GM12878 (cell line): ENCODE data around the gene TMC7. TPM values are rescaled to one million over a fixed set of nuclear protein-coding genes. Genes with fewer than 3 reads are reported as not detected.

Source experiments
- ATAC-seq: fragments of 200-7000 bp; cut with Tn5 transposase; 3 replicates; pipeline ENCODE4 v1.9.1; 2020; ENCODE audit warnings: mild to moderate bottlenecking, moderate library complexity
- BruUV-seq: library from RNA; stranded (reverse); fragments of 400-500 nt; replicated peaks from 2 replicates; lab custom pipeline; 2021; lab: Mats Ljungman, UMichigan
- CTCF ChIA-PET: fragments of 300-600 bp; sonication (Branson Sonifier 250); formaldehyde crosslinking; extraction: SDS; loops from one replicate; lab custom pipeline; 2021; ENCODE audit warnings: inconsistent platforms; lab: Yijun Ruan, JAX
- POLR2A ChIA-PET: fragments of 350-600 bp; formaldehyde crosslinking; extraction: SDS; loops from one replicate; lab custom pipeline; 2021; ENCODE audit warnings: inconsistent platforms; lab: Charles Lee
- RAD21 ChIA-PET: fragments of 300-600 bp; sonication (Branson Sonifier 250); formaldehyde crosslinking; loops from one replicate; lab custom pipeline; 2023; ENCODE audit warnings: antibody characterized with exemption; ENCODE audit not compliant: unreplicated experiment; lab: Charles Lee
- SMC1A ChIA-PET: fragments of 300-600 bp; sonication (Branson Sonifier 250); formaldehyde crosslinking; loops from one replicate; lab custom pipeline; 2023; ENCODE audit not compliant: unreplicated experiment, uncharacterized antibody; lab: Charles Lee
- DNase-seq: peaks from one replicate; pipeline ENCODE4 v3.0.0-alpha.2; 2011; ENCODE audit warnings: low read depth, low spot score
- FAIRE-seq: peaks from 3 replicates; lab custom pipeline; 2011; peaks lifted over from hg19 to GRCh38; lab: Jason Lieb, UNC
- H2AFZ ChIP-seq: 2 replicates; pipeline ENCODE4 v1.6.0; 2011; ENCODE audit warnings: low read depth, low read length, control low read depth; ENCODE audit not compliant: control insufficient read depth
- H3K27ac ChIP-seq: 2 replicates; pipeline ENCODE4 v1.5.1; 2011; ENCODE audit warnings: control low read depth; ENCODE audit not compliant: control insufficient read depth, insufficient read depth
- H3K27me3 ChIP-seq, 2 experiments: replicated peaks in 1 of 2; 2 replicates each; pipeline versions ENCODE4 v1.6.0 to v1.6.1; 2011; ENCODE audit warnings: low read length in 1 of 2; ENCODE audit not compliant: control insufficient read depth in 2 of 2, insufficient read depth in 2 of 2
- H3K36me3 ChIP-seq, 2 experiments: 2 replicates each; pipeline ENCODE4 v1.5.1; 2011; ENCODE audit warnings: low read length in 1 of 2; ENCODE audit not compliant: control insufficient read depth in 2 of 2, insufficient read depth in 2 of 2
- H3K4me1 ChIP-seq: 2 replicates; pipeline ENCODE4 v1.6.1; 2011; ENCODE audit warnings: mild to moderate bottlenecking, low read length, moderate library complexity, mixed read lengths; ENCODE audit not compliant: control insufficient read depth, insufficient read depth
- H3K4me2 ChIP-seq: 2 replicates; pipeline ENCODE4 v1.6.0; 2011; ENCODE audit warnings: control low read depth; ENCODE audit not compliant: control insufficient read depth, insufficient read depth
- H3K4me3 ChIP-seq: fragments of 200-600 bp; sonication (generic); 2 replicates; pipeline ENCODE4 v1.5.1; 2016
- H3K79me2 ChIP-seq: 2 replicates; pipeline ENCODE4 v1.6.0; 2011; ENCODE audit warnings: low read length; ENCODE audit not compliant: control insufficient read depth, insufficient read depth
- H3K9ac ChIP-seq: 2 replicates; pipeline ENCODE4 v1.8.0; 2011; ENCODE audit warnings: low read length, control low read depth, mixed read lengths; ENCODE audit not compliant: control insufficient read depth, insufficient read depth
- H3K9me3 ChIP-seq: replicated peaks from 3 replicates; pipeline ENCODE4 v1.5.1; 2011; ENCODE audit warnings: mild to moderate bottlenecking, low read length; ENCODE audit not compliant: control insufficient read depth, insufficient read depth
- H4K20me1 ChIP-seq: 2 replicates; pipeline ENCODE4 v1.6.0; 2011; ENCODE audit not compliant: control insufficient read depth, insufficient read depth
- BHLHE40 ChIP-seq, 2 experiments: fragments of 450-650 bp in 1 of 2; IDR thresholded peaks; 2 replicates each; pipeline ENCODE4 v1.6.1; 2011 to 2017; ENCODE audit warnings: low read depth in 2 of 2, borderline replicate concordance in 1 of 2, improper control_type of control experiment in 1 of 2, low read length in 1 of 2, mild to moderate bottlenecking in 1 of 2
- HCFC1 ChIP-seq: fragments of 150-350 bp; IDR thresholded peaks from 2 replicates; pipeline ENCODE4 v1.6.1; 2014; ENCODE audit warnings: low read length
- JUNB ChIP-seq: IDR thresholded peaks from 2 replicates; pipeline ENCODE4 v1.6.1; 2016; ENCODE audit warnings: antibody characterized with exemption, mild to moderate bottlenecking
- RAD51 ChIP-seq: fragments of 450-650 bp; IDR thresholded peaks from 2 replicates; pipeline ENCODE4 v1.6.1; 2016; ENCODE audit warnings: moderate library complexity, mild to moderate bottlenecking, inconsistent platforms
- RELA ChIP-seq: fragments of 450-650 bp; IDR thresholded peaks from 2 replicates; pipeline ENCODE4 v1.8.0; 2014; ENCODE audit warnings: borderline replicate concordance; ENCODE audit not compliant: partially characterized antibody
- SMAD5 ChIP-seq: IDR thresholded peaks from 2 replicates; pipeline ENCODE4 v1.6.1; 2016; ENCODE audit warnings: antibody characterized with exemption, low read depth
- SRF ChIP-seq, 2 experiments: IDR thresholded peaks; 2 replicates each; pipeline ENCODE4 v1.6.1; 2011; ENCODE audit warnings: low read depth in 2 of 2, low read length in 2 of 2, mild to moderate bottlenecking in 1 of 2, moderate library complexity in 1 of 2
- TCF3 ChIP-seq: IDR thresholded peaks from 2 replicates; pipeline ENCODE4 v1.6.1; 2012; ENCODE audit warnings: low read depth, mild to moderate bottlenecking, low read length, borderline replicate concordance; ENCODE audit not compliant: insufficient read depth
- WRNIP1 ChIP-seq: IDR thresholded peaks from 2 replicates; pipeline ENCODE4 v1.6.1; 2011; ENCODE audit warnings: low read depth, low read length, improper control_type of control experiment, borderline replicate concordance
- ZNF622 ChIP-seq: fragments of 450-650 bp; IDR thresholded peaks from 2 replicates; pipeline ENCODE4 v1.6.1; 2017; ENCODE audit warnings: mild to moderate bottlenecking, inconsistent platforms
- ZNF687 ChIP-seq: fragments of 450-650 bp; IDR thresholded peaks from 2 replicates; pipeline ENCODE4 v1.6.1; 2017; ENCODE audit warnings: mild to moderate bottlenecking, moderate library complexity
- in situ Hi-C: fragments of 300-500 bp; cut with MboI; formaldehyde crosslinking; loops from 9 replicates; pipeline ENCODE4 v1.14.3; 2018; ENCODE audit warnings: mixed read lengths
- intact Hi-C: fragments of 100-400 bp; cut with micrococcal nuclease; formaldehyde crosslinking; loops from one replicate; pipeline ENCODE4 v1.14.2; 2022; ENCODE audit not compliant: unreplicated experiment
- polyA plus RNA-seq, 11 experiments: library from polyadenylated mRNA; depleted of rRNA in 4 of 11; unstranded in 6 of 11; stranded (reverse) in 5 of 11; fragments of >200 nt; fragmentation: Nextera tagmentation in 4 of 11; fragmentation: Illumina TruSeq in 1 of 11; extraction: Ambion mirVana in 4 of 11; extraction: Trizol in 1 of 11; gene quantifications; 1 replicate in 1 of 11; 2 replicates in 10 of 11; pipeline versions ENCODE4 v1.2.1 to v1.2.3, GENCODE V29; 2011 to 2016; ENCODE audit warnings: inconsistent platforms in 2 of 11, missing spikeins in 2 of 11, low read depth in 1 of 11
- total RNA-seq, 4 experiments: library from RNA; depleted of rRNA in 3 of 4; stranded (reverse); fragments of >200 nt in 3 of 4; fragmentation: Illumina TruSeq in 1 of 4; extraction: Trizol in 1 of 4; gene quantifications; 2 replicates each; pipeline versions ENCODE4 v1.2.1 to v1.2.3, GENCODE V29; 2013 to 2021
- TF ChIP-seq, protein P1 (sequence below): fragments of 450-650 bp; conservative IDR thresholded peaks from 2 replicates; pipeline ENCODE4 v1.6.1; 2017; ENCODE audit warnings: mild to moderate bottlenecking, moderate library complexity
- TF ChIP-seq, protein P2 (sequence below): fragments of 450-650 bp; IDR thresholded peaks from 2 replicates; pipeline ENCODE4 v1.6.1; 2017; ENCODE audit warnings: mild to moderate bottlenecking, moderate library complexity

Gene TMC7
- total and polyA plus RNA-seq, 10 of the 15 experiments (the other 5 are each of a cell fraction or from before 2014, with no cell fraction given) = 0.15 TPM; not detected in 9

- TF ChIP-seq, protein P1, sequence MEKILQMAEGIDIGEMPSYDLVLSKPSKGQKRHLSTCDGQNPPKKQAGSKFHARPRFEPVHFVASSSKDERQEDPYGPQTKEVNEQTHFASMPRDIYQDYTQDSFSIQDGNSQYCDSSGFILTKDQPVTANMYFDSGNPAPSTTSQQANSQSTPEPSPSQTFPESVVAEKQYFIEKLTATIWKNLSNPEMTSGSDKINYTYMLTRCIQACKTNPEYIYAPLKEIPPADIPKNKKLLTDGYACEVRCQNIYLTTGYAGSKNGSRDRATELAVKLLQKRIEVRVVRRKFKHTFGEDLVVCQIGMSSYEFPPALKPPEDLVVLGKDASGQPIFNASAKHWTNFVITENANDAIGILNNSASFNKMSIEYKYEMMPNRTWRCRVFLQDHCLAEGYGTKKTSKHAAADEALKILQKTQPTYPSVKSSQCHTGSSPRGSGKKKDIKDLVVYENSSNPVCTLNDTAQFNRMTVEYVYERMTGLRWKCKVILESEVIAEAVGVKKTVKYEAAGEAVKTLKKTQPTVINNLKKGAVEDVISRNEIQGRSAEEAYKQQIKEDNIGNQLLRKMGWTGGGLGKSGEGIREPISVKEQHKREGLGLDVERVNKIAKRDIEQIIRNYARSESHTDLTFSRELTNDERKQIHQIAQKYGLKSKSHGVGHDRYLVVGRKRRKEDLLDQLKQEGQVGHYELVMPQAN = no peak
- TF ChIP-seq RAD51 (no peak), RELA (no peak), SRF (IDR thresholded peaks at IDR 0.05; ENCODE audit: low read depth in 2 of 2, low read length in 2 of 2) (no peak), HCFC1 (no peak), JUNB (no peak)
- TF ChIP-seq, all 136 proteins: peak for 0
Measured at GRCh38 chr16:18950469-18951185, 33.1 kb upstream of the TMC7 start (continued).

- Histone ChIP-seq H3K9ac (no peak overlapping the region), H2AFZ (no peak overlapping the region), H3K27me3 (no peaks in the 10 kb centered on the region), H4K20me1 (no peaks in the 10 kb centered on the region), H3K4me2 (no peak overlapping the region), H3K27ac (no peak overlapping the region), H3K79me2 (no peaks in the 10 kb centered on the region), H3K4me3 (no peak overlapping the region), H3K36me3 (no peaks in the 10 kb centered on the region), H3K4me1 (no peaks in the 10 kb centered on the region), H3K9me3 (no peaks in the 10 kb centered on the region)
- ChIA-PET POLR2A (no interaction called here), CTCF (interaction anchor here (1.9 kb wide), 1 partner anchor 152 kb away, joined by 8 read pairs; the partner anchor contains the start of gene ARL6IP1), RAD21 (no interaction called here), SMC1A (interaction anchor here (0.6 kb wide), 1 partner anchor 10 kb away, joined by 3 read pairs; no protein-coding TSS in a partner anchor)
- in situ Hi-C loops (no loop called here), intact Hi-C loops (no loop called here)
- no peak for DNase-seq
- BruUV-seq = no TSS peak
- ATAC-seq = no peak
- FAIRE-seq = no peak
- TF ChIP-seq, protein P2, sequence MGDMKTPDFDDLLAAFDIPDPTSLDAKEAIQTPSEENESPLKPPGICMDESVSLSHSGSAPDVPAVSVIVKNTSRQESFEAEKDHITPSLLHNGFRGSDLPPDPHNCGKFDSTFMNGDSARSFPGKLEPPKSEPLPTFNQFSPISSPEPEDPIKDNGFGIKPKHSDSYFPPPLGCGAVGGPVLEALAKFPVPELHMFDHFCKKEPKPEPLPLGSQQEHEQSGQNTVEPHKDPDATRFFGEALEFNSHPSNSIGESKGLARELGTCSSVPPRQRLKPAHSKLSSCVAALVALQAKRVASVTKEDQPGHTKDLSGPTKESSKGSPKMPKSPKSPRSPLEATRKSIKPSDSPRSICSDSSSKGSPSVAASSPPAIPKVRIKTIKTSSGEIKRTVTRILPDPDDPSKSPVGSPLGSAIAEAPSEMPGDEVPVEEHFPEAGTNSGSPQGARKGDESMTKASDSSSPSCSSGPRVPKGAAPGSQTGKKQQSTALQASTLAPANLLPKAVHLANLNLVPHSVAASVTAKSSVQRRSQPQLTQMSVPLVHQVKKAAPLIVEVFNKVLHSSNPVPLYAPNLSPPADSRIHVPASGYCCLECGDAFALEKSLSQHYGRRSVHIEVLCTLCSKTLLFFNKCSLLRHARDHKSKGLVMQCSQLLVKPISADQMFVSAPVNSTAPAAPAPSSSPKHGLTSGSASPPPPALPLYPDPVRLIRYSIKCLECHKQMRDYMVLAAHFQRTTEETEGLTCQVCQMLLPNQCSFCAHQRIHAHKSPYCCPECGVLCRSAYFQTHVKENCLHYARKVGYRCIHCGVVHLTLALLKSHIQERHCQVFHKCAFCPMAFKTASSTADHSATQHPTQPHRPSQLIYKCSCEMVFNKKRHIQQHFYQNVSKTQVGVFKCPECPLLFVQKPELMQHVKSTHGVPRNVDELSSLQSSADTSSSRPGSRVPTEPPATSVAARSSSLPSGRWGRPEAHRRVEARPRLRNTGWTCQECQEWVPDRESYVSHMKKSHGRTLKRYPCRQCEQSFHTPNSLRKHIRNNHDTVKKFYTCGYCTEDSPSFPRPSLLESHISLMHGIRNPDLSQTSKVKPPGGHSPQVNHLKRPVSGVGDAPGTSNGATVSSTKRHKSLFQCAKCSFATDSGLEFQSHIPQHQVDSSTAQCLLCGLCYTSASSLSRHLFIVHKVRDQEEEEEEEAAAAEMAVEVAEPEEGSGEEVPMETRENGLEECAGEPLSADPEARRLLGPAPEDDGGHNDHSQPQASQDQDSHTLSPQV = no peak
- TF ChIP-seq ZNF687 (no peak), BHLHE40 (IDR thresholded peaks at IDR 0.05; ENCODE audit: borderline replicate concordance in 1 of 2, low read depth in 2 of 2, low read length in 1 of 2) (no peak), SMAD5 (no peak), TCF3 (no peak), ZNF622 (no peak), WRNIP1 (no peak)
Measured at GRCh38 chr16:18953547-18953946, 30.2 kb upstream of the TMC7 start.
